Upper lobe of left lung (tissue), 6 donors: ENCODE results near the gene SLC25A44. TPM values are rescaled to one million over a fixed set of nuclear protein-coding genes. Genes with fewer than 3 reads are reported as not detected.

Source experiments
- ATAC-seq, 2 donors: fragments of 200-7000 bp; cut with Tn5 transposase; one replicate each; pipeline ENCODE4 v1.9.1; 2022; ENCODE audit warnings: mild to moderate bottlenecking in 2 of 2, moderate library complexity in 2 of 2; ENCODE audit not compliant: low FRiP score in 2 of 2
- DNase-seq, 2 donors: peaks; one replicate each; pipeline ENCODE4 v3.0.0-alpha.2; 2019 to 2020
- H3K27ac ChIP-seq, 4 donors: fragments of 200-600 bp; sonication (generic); one replicate each; pipeline ENCODE4 v1.5.1; 2016 to 2019
- H3K27me3 ChIP-seq, 4 donors: fragments of 200-600 bp; sonication (generic); one replicate each; pipeline ENCODE4 v1.5.1; 2017 to 2019
- H3K36me3 ChIP-seq, 4 donors: fragments of 200-600 bp; sonication (generic); one replicate each; pipeline ENCODE4 v1.5.1; 2016 to 2019
- H3K4me1 ChIP-seq, 4 donors: fragments of 200-600 bp; sonication (generic); one replicate each; pipeline ENCODE4 v1.5.1; 2018 to 2019
- H3K4me3 ChIP-seq, 4 donors: fragments of 200-600 bp; sonication (generic); one replicate each; pipeline ENCODE4 v1.5.1; 2017 to 2019; ENCODE audit warnings: mild to moderate bottlenecking in 2 of 4, moderate library complexity in 1 of 4
- H3K9me3 ChIP-seq, 4 donors: fragments of 200-600 bp; sonication (generic); one replicate each; pipeline ENCODE4 v1.5.1; 2018 to 2019
- EP300 ChIP-seq, 4 donors: sonication (generic); formaldehyde crosslinking; IDR thresholded peaks; one replicate each; pipeline ENCODE4 v1.5.1; 2017; ENCODE audit warnings: antibody characterized with exemption in 4 of 4, control low read depth in 2 of 4
- POLR2A ChIP-seq, 4 donors: fragments of 450-650 bp; IDR thresholded peaks; one replicate each; pipeline ENCODE4 v1.5.1; 2016 to 2017; ENCODE audit warnings: antibody characterized with exemption in 4 of 4, mild to moderate bottlenecking in 2 of 4
- POLR2AphosphoS5 ChIP-seq, 2 donors: sonication (generic); formaldehyde crosslinking; IDR thresholded peaks; one replicate each; pipeline ENCODE4 v1.5.1; 2017; ENCODE audit warnings: antibody characterized with exemption in 2 of 2
- WGBS, 2 donors: methylation state at CpG; one replicate each; pipeline ENCODE4 v1.1.5; 2017 to 2018; 5-methylcytosine and 5-hydroxymethylcytosine counted together
- total RNA-seq, 6 donors: library from RNA; depleted of rRNA in 4 of 6; stranded (reverse); fragments of >200 nt in 4 of 6; gene quantifications; one replicate each; pipeline versions ENCODE4 v1.1.0 to v1.2.1, GENCODE V29; 2016 to 2021
- TF ChIP-seq, protein P1 (sequence below), 6 experiments: fragments of 450-650 bp in 4 of 6; fragments of 200-600 bp in 2 of 6; sonication (generic) in 2 of 6; IDR thresholded peaks; one replicate each; pipeline ENCODE4 v1.5.1; 2016 to 2019; ENCODE audit warnings: antibody characterized with exemption in 6 of 6
- donor health status: DM: no; HTN: no; CAD: no; lungs with moderate emphysema.
- donor health status: DM: no; HTN: yes; CAD: no; lungs with severe emphysema.

SLC25A44 gene
- total RNA-seq, 6 donors from 2014 or later: 11.0 to 27.4 (median 21.1) TPM

DNA sequence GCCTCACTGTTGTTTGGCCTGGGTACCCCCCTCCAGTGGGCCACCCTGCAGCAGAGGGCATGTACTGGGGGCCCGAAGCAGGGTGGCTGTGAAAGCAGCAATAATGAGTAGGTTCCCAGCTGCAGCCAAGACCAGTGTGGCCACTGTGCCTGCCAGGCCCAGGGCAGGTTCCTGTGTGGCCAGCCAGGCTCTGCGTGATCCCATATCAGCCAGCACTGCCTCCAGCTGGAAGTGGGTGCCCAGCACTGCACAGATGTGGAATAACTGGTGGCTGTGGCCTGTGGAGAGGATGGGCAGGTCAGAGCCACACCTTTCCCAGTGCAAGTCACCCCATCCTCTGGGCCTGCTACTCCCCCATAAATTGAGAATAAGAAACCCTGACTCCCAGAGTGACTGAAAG, 50.2 kb downstream of the SLC25A44 start:
- 100% methylated on average over 2 of the region's 2 CpGs; no CpG with 5 or more reads in 1 of the 2 donors for WGBS, 2 donors
- TF ChIP-seq POLR2AphosphoS5 (IDR thresholded peaks at IDR 0.05) (no peak), POLR2A (IDR thresholded peaks at IDR 0.05) (no peak), EP300 (IDR thresholded peaks at IDR 0.05) (no peak)
- TF ChIP-seq, protein P1, sequence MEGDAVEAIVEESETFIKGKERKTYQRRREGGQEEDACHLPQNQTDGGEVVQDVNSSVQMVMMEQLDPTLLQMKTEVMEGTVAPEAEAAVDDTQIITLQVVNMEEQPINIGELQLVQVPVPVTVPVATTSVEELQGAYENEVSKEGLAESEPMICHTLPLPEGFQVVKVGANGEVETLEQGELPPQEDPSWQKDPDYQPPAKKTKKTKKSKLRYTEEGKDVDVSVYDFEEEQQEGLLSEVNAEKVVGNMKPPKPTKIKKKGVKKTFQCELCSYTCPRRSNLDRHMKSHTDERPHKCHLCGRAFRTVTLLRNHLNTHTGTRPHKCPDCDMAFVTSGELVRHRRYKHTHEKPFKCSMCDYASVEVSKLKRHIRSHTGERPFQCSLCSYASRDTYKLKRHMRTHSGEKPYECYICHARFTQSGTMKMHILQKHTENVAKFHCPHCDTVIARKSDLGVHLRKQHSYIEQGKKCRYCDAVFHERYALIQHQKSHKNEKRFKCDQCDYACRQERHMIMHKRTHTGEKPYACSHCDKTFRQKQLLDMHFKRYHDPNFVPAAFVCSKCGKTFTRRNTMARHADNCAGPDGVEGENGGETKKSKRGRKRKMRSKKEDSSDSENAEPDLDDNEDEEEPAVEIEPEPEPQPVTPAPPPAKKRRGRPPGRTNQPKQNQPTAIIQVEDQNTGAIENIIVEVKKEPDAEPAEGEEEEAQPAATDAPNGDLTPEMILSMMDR (IDR thresholded peaks at IDR 0.05): no peak
- peaks cover 0 to 8% (median 0%) of the 10 kb centered on the region in 4 donors for H3K27me3 ChIP-seq
- H3K27ac ChIP-seq: no peak overlapping the region
- ATAC-seq (no peak), DNase-seq (no peak)
- H3K36me3 ChIP-seq: peaks cover under 1 to 37% (median 19%) of the 10 kb centered on the region in 4 donors
- peaks cover 13 to 35% (median 29%) of the 10 kb centered on the region in 4 donors for H3K4me1 ChIP-seq
- no peaks in the 10 kb centered on the region for H3K9me3 ChIP-seq
- no peak overlapping the region for H3K4me3 ChIP-seq

GRCh38 chr1:156244712-156245111, 50.8 kb downstream of the SLC25A44 start:
- peaks cover 0 to 8% (median 0%) of the 10 kb centered on the region in 4 donors for H3K27me3 ChIP-seq
- 92 to 94% methylated on average over 17 of the region's 17 CpGs for WGBS, 2 donors
- no peak for DNase-seq
- TF ChIP-seq POLR2AphosphoS5 (IDR thresholded peaks at IDR 0.05) (no peak), EP300 (IDR thresholded peaks at IDR 0.05) (no peak), POLR2A (IDR thresholded peaks at IDR 0.05) (no peak)
- TF ChIP-seq, protein P1 (IDR thresholded peaks at IDR 0.05): no peak
- H3K4me1 ChIP-seq: peaks cover 13 to 35% (median 29%) of the 10 kb centered on the region in 4 donors
- no peaks in the 10 kb centered on the region for H3K9me3 ChIP-seq
- no peak overlapping the region for H3K27ac ChIP-seq
- peaks cover 2 to 37% (median 17%) of the 10 kb centered on the region in 4 donors for H3K36me3 ChIP-seq
- ATAC-seq: no peak
- H3K4me3 ChIP-seq: no peak overlapping the region

GRCh38 chr1:156245451-156246232, 51.7 kb downstream of the SLC25A44 start:
- no peaks in the 10 kb centered on the region for H3K9me3 ChIP-seq
- H3K27ac ChIP-seq: no peak overlapping the region
- ATAC-seq (peak in 1 of 2 donors; percentile 6), DNase-seq (peak; percentile 27 to 88)
- TF ChIP-seq POLR2A (IDR thresholded peaks at IDR 0.05): no peak
- H3K36me3 ChIP-seq: peaks cover 9 to 37% (median 22%) of the 10 kb centered on the region in 4 donors
- H3K4me3 ChIP-seq: peak overlapping the region; percentile 4 to 42 (median 34)
- H3K27me3 ChIP-seq: peaks cover 0 to 8% (median 0%) of the 10 kb centered on the region in 4 donors
- 3 to 39% methylated on average over 3 to 69 of the region's 69 CpGs for WGBS, 2 donors
- H3K4me1 ChIP-seq: peaks cover 13 to 35% (median 29%) of the 10 kb centered on the region in 4 donors

DNA sequence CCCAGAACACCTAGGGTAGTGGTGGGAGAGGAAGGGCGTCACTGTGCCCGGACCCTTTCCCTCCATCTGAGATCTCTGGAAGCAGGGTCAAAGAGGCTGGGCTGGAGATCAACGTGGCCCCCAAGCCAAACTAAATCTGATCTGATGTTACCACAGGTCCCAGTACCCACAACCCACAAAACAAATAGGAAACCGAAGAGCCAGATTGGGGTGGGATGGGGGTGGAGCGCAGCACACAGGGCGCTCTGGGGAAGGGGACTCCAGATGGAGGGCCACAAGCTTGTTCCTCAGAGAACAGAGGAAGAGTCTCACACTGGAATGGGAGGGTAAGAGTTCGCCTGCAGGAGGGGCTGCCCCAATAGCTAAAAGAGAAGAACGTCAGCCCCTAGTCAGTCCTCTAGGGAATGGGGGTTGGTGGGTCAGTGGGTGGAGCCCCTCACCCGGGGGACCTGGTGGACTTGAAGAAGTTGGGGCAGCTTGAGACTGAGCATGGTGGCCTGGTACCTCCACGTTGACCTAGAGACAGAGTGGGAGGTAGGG, 52.4 kb downstream of the SLC25A44 start:
- no peaks in the 10 kb centered on the region for H3K9me3 ChIP-seq
- DNase-seq (no peak), ATAC-seq (no peak)
- H3K27me3 ChIP-seq: peaks cover 0 to 8% (median 0%) of the 10 kb centered on the region in 4 donors
- H3K36me3 ChIP-seq: peaks cover 16 to 41% (median 26%) of the 10 kb centered on the region in 4 donors
- TF ChIP-seq EP300 (IDR thresholded peaks at IDR 0.05) (no peak), POLR2AphosphoS5 (IDR thresholded peaks at IDR 0.05) (no peak), POLR2A (IDR thresholded peaks at IDR 0.05) (no peak)
- TF ChIP-seq, protein P1 (IDR thresholded peaks at IDR 0.05): no peak
- 56 to 61% methylated on average over 10 of the region's 10 CpGs for WGBS, 2 donors
- peak overlapping the region in 2 of 4 donors; percentile 41 to 42 for H3K4me3 ChIP-seq
- no peak overlapping the region for H3K27ac ChIP-seq
- peaks cover 13 to 35% (median 29%) of the 10 kb centered on the region in 4 donors for H3K4me1 ChIP-seq

DNA sequence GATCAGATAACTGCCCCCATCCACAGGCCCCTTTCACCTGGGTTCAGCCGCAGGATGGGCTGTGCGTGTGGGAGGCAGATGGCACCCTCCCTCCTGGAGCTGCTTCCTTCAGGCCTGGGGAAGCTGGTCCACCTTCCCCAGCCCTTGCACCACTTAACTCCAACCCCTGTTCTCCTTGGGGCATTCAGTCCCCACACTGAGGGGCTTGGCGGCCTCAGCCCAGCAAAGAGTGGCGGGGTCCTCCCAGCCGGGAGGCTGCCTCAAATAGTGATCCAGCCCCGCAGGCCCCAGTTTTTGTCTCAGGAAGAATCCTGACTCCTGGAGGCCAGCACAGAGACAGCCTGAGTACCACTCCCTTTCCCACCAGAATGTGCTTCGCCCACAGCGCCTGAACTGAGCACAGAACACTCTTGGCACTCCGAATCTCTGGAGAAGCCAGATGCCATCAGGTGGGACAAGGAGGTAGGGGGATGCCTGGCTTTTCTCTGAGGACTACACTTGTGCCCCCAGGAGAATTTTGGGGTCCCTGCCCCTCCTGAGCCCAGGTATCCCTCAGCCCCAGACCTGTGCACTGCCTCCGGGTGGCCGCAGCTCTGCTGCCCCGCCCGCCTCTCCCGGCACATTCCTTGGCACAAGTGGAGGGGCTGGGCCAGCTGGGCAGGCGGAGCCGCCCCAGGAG, 53.0 kb downstream of the SLC25A44 start:
- WGBS, 2 donors: 57 to 71% methylated on average over 7 to 16 of the region's 16 CpGs
- Histone ChIP-seq H3K4me3 (no peak overlapping the region), H3K9me3 (no peaks in the 10 kb centered on the region), H3K27me3 (peaks cover 0 to 8% (median 0%) of the 10 kb centered on the region in 4 donors), H3K4me1 (peaks cover 14 to 35% (median 32%) of the 10 kb centered on the region in 4 donors), H3K27ac (no peak overlapping the region), H3K36me3 (peaks cover 22 to 44% (median 30%) of the 10 kb centered on the region in 4 donors)
- ATAC-seq: peak in 1 of 2 donors; percentile 52
- peak in 1 of 2 donors; percentile 84 for DNase-seq
- TF ChIP-seq POLR2A (IDR thresholded peaks at IDR 0.05) (no peak), EP300 (IDR thresholded peaks at IDR 0.05) (no peak), POLR2AphosphoS5 (IDR thresholded peaks at IDR 0.05) (no peak)
- TF ChIP-seq, protein P1 (IDR thresholded peaks at IDR 0.05): no peak
